HG02938 (cell line): ENCODE measurements around the gene HSPB6.
"Not testable (repeated sequence)": the region's sequence is repeated elsewhere in the genome, so short reads cannot be mapped to it uniquely, and the experiment has no call there.

Experiments
- ATAC-seq: cut with Tn5 transposase; IDR thresholded peaks from one replicate; pipeline ENCODE4 v1.9.1; 2021; ENCODE audit warnings: mild to moderate bottlenecking, moderate library complexity; ENCODE audit not compliant: unreplicated experiment

The HSPB6 gene

GRCh38 chr19:35732540-35733179 is 24.2 kb downstream of the HSPB6 start:
- no peak for ATAC-seq

- ATAC-seq = no peak
Measured at GRCh38 chr19:35731779-35732405, 24.9 kb downstream of the HSPB6 start.

DNA sequence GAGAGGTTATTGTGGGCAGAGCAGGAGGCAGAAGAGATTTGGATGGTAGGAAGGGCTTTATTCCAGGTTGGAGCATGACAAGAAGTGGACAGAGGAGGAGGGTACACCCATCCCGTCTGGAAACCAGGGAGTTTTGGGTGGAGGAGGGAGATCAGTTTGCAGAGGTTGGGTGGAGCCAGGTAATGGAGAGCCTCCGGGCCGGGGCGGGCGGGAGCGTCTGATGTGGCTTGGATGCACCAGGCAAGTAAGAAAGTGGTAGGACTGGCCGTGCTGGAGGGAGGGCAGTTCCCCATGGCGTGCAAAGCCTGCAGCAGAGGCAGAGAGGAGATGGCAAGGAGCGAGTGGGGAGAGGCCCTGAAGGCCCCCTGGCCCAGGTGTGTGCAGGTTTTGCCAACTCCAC is 25.5 kb downstream of the HSPB6 start:
- no peak for ATAC-seq

DNA sequence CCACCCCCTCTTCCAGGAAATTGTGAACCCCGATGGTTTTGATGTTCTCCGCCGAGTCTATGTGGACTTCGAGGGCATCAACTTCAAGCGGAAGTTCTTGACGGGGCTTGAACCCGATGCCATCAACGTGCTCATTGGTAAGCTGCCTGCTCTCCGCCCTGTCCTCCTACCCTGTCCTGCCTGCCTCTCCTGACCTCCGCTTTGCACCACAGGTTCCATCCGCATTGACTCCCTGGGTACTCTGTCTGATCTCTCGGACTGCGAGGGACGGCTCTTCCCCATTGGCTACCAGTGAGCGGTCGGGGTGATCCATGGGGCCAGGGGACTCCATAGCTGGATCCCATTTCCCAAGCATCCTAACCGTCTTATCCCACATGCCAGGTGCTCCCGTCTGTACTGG is 26.5 kb downstream of the HSPB6 start:
- no peak for ATAC-seq

- ATAC-seq = no peak
Measured at GRCh38 chr19:35729763-35730162, 27.1 kb downstream of the HSPB6 start.

GRCh38 chr19:35729021-35729420 is 27.8 kb downstream of the HSPB6 start:
- no peak for ATAC-seq

- ATAC-seq = no peak
Measured at GRCh38 chr19:35727956-35728706, 28.7 kb downstream of the HSPB6 start.

GRCh38 chr19:35727053-35727955 is 29.5 kb downstream of the HSPB6 start:
- ATAC-seq = no peak

GRCh38 chr19:35725216-35725861 is 31.5 kb downstream of the HSPB6 start:
- no peak for ATAC-seq

GRCh38 chr19:35724560-35724959 is 32.3 kb downstream of the HSPB6 start:
- ATAC-seq = no peak

- ATAC-seq = not testable (repeated sequence)
Measured at GRCh38 chr19:35724132-35724531, 32.7 kb downstream of the HSPB6 start.

GRCh38 chr19:35723671-35724070 is 33.2 kb downstream of the HSPB6 start:
- no peak for ATAC-seq

- no peak for ATAC-seq
Measured at GRCh38 chr19:35722897-35723296, 33.9 kb downstream of the HSPB6 start.

DNA sequence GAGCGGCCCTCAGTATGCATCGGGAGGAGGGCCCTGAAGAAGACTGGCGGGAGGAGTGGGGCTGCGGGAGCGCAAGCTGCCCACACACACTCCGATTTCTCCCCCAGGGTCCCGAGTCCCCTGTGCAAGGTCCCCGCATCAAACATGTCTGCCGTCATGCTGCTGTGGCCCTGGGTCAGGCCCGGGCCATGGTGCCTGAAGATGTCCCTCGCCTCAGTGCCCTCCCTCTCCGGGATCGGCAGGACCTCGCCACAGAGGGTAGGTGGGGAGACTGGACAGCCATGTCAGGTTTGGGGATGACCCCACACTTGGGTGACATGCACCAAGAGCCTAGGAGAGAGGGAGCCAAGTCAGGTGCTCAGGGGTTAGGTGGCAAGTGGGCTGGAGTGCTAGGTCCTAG is 34.4 kb downstream of the HSPB6 start:
- no peak for ATAC-seq

DNA sequence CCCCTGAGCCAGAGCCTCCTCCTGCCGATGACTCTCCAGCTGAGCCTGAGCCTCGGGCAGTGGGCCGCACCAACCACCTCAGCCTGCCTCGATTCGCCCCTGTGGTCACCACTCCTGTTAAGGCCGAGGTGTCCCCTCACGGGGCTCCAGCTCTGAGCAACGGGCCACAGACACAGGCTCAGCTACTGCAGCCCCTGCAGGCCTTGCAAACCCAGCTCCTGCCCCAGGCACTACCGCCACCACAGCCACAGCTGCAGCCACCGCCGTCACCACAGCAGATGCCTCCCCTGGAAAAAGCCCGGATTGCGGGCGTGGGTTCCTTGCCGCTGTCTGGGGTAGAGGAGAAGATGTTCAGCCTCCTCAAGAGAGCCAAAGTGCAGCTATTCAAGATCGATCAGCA is 35.5 kb downstream of the HSPB6 start:
- ATAC-seq = no peak

DNA sequence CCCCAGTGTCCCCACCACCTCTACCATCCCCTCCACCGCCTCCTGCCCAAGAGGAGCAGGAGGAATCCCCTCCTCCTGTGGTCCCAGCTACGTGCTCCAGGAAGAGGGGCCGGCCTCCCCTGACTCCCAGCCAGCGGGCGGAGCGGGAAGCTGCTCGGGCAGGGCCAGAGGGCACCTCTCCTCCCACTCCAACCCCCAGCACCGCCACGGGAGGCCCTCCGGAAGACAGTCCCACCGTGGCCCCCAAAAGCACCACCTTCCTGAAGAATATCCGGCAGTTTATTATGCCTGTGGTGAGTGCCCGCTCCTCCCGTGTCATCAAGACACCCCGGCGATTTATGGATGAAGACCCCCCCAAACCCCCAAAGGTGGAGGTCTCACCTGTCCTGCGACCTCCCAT is 36.2 kb downstream of the HSPB6 start:
- no peak for ATAC-seq

DNA sequence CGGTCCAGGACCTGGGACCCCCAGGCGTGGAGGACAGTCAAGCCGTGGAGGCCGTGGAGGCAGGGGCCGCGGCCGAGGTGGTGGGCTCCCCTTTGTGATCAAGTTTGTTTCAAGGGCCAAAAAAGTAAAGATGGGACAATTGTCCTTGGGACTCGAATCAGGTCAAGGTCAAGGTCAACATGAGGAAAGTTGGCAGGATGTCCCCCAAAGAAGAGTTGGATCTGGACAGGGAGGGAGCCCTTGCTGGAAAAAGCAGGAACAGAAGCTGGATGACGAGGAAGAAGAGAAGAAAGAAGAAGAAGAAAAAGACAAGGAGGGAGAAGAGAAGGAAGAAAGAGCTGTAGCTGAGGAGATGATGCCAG is 36.7 kb downstream of the HSPB6 start:
- ATAC-seq = no peak

DNA sequence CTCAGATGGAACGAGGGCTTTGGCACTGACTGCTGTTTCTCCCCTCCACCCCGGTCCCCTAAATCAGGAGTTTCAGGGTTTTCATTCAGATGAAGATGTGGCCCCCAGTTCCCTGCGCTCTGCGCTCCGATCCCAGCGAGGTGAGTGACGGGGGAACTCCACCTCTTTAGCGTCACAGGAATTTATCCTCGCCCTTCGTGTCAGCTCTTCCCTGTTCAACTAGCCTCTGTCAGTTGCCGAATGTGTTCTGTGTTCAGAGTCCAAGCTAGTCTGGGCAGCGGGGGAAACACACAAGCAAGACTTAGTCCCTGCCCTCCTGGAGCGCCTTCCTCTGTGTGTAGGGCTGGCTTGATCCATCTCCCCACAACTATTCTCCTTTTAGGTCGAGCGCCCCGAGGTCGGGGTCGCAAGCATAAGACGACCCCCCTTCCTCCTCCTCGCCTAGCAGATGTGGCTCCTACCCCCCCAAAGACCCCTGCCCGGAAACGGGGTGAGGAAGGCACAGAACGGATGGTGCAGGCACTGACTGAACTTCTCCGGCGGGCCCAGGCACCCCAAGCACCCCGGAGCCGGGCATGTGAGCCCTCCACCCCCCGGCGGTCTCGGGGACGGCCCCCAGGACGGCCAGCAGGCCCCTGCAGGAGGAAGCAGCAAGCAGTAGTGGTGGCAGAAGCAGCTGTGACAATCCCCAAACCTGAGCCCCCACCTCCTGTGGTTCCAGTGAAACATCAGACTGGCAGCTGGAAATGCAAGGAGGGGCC is 37.2 kb downstream of the HSPB6 start:
- ATAC-seq = no peak

DNA sequence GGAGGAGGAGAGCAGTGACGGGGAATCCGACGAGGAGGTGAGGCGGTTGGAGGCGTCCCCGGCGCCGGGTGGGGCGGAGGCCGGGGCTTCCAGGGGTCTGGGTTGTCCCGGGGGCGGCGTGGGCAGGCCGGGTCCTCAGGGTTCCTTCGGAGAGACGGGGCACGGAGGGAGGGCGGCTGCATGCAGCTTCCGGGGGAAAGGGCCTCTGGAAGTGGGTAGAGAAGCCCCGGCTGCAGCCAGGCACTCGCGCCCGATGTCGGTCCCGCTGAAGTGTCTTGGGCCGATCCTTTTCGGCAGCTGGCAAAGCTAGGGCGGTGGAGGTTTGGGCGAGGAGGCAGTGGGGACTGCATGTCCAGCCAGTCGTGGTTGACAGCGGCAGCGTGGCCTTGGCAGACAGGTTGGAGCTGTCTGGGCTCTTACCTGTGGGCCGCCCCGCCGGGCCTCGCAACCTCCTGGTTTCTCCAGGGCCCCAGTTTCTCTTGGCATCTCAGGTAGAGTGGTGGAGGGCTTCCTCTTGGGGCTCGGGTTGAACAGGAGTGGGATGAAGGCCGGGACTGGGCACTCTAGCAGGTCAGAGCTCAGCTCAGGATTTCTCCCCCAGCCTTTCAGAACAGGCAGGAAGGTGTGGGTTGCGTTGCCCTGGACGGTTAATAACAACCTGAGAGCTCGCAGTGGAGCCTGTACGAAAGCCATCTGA is 38.3 kb downstream of the HSPB6 start:
- no peak for ATAC-seq
